ENCODE data around the gene SLC38A11. TPM values are rescaled to one million over a fixed set of nuclear protein-coding genes. Genes with fewer than 3 reads are reported as not detected.

Gene SLC38A11
- total RNA-seq, 1 experiment from 2014 or later: 0.46 TPM

DNA sequence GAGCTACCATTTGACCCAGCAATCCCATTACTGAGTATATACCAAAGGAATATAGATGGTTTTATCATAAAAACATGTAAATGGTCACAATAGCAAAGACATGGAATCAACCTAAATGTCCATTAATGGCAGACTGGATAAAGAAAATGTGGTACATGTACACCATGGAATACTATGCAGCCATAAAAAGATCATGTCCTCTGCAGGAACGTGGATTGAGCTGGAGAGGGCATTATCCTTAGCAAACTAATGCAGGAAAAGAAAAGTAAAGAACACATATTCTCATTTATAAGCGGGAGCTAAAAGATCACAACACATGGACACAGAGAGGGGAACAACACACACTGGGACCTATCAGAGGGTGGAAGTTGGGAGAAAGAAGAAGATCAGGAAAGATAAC lies 22.9 kb downstream of the SLC38A11 start:
- in situ Hi-C loops (cut with HindIII; ENCODE audit: low pct_unique_long_range_greater_than_20kb, low sequenced_read_pairs) (no loop called here), intact Hi-C loops (cut with micrococcal nuclease; ENCODE audit: unreplicated experiment) (no loop called here)
- no TSS peak for BruUV-seq (replicated peaks)
- Histone ChIP-seq H3K27me3 (ENCODE audit: control insufficient read depth, insufficient read depth, low read length) (no peaks in the 10 kb centered on the region), H3K4me3 (ENCODE audit: low read depth in 2 of 2, low read length in 2 of 2) (no peak overlapping the region), H3K36me3 (ENCODE audit: control insufficient read depth, insufficient read depth, low read length) (no peaks in the 10 kb centered on the region), H3K9me3 (ENCODE audit: control insufficient read depth, insufficient read depth, low read depth, low read length) (no peaks in the 10 kb centered on the region), H3K27ac (ENCODE audit: low read length) (no peak overlapping the region), H3K4me1 (ENCODE audit: control insufficient read depth, insufficient read depth, low read length) (no peaks in the 10 kb centered on the region)
- DNase-seq (ENCODE audit: low read depth, low spot score) (no peak), ATAC-seq (no peak)
- TF ChIP-seq TCF7L2 (IDR thresholded peaks at IDR 0.05; ENCODE audit: low read depth, low read length) (no peak), POLR2AphosphoS5 (IDR thresholded peaks at IDR 0.05; ENCODE audit: low read depth, low read length) (no peak), SIN3A (IDR thresholded peaks at IDR 0.05; ENCODE audit: borderline replicate concordance, insufficient read depth, low read depth, low read length) (no peak)
- TF ChIP-seq, protein P1, sequence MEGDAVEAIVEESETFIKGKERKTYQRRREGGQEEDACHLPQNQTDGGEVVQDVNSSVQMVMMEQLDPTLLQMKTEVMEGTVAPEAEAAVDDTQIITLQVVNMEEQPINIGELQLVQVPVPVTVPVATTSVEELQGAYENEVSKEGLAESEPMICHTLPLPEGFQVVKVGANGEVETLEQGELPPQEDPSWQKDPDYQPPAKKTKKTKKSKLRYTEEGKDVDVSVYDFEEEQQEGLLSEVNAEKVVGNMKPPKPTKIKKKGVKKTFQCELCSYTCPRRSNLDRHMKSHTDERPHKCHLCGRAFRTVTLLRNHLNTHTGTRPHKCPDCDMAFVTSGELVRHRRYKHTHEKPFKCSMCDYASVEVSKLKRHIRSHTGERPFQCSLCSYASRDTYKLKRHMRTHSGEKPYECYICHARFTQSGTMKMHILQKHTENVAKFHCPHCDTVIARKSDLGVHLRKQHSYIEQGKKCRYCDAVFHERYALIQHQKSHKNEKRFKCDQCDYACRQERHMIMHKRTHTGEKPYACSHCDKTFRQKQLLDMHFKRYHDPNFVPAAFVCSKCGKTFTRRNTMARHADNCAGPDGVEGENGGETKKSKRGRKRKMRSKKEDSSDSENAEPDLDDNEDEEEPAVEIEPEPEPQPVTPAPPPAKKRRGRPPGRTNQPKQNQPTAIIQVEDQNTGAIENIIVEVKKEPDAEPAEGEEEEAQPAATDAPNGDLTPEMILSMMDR (IDR thresholded peaks at IDR 0.05): no peak
- TF ChIP-seq, protein P2, sequence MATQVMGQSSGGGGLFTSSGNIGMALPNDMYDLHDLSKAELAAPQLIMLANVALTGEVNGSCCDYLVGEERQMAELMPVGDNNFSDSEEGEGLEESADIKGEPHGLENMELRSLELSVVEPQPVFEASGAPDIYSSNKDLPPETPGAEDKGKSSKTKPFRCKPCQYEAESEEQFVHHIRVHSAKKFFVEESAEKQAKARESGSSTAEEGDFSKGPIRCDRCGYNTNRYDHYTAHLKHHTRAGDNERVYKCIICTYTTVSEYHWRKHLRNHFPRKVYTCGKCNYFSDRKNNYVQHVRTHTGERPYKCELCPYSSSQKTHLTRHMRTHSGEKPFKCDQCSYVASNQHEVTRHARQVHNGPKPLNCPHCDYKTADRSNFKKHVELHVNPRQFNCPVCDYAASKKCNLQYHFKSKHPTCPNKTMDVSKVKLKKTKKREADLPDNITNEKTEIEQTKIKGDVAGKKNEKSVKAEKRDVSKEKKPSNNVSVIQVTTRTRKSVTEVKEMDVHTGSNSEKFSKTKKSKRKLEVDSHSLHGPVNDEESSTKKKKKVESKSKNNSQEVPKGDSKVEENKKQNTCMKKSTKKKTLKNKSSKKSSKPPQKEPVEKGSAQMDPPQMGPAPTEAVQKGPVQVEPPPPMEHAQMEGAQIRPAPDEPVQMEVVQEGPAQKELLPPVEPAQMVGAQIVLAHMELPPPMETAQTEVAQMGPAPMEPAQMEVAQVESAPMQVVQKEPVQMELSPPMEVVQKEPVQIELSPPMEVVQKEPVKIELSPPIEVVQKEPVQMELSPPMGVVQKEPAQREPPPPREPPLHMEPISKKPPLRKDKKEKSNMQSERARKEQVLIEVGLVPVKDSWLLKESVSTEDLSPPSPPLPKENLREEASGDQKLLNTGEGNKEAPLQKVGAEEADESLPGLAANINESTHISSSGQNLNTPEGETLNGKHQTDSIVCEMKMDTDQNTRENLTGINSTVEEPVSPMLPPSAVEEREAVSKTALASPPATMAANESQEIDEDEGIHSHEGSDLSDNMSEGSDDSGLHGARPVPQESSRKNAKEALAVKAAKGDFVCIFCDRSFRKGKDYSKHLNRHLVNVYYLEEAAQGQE (IDR thresholded peaks at IDR 0.05; ENCODE audit: insufficient read depth in 1 of 2, low read depth in 2 of 2, low read length in 1 of 2): no peak
- POLR2A ChIA-PET: no interaction called here
- CTCF ChIA-PET: no interaction called here

DNA sequence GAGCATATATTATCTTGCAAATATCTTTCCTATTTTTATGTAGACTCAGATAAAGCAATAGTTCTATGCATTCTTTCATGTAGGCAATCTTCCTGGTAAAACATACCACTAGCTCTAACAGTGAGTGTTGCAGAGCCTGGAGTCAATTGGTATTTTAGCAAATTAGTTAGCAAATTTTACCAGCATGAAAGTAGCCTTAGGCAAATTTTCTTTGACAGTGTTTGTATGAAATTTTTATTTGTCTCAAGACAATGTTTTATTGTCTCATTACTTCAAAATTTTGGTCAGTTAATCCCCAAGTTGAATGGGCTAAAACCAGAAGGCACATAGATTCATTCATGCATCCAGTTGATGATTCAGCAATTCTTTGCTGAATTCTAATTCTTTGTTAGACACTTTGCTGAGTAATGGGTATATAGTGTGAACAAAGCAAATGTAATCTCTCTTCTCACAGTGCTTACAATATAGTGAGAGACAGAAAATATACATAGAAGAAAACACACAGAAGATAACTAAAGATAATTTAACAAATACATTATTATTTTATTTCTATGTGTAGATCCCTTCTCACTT lies 27.1 kb downstream of the SLC38A11 start:
- Histone ChIP-seq H3K27ac (ENCODE audit: low read length) (no peak overlapping the region), H3K27me3 (ENCODE audit: control insufficient read depth, insufficient read depth, low read length) (no peaks in the 10 kb centered on the region), H3K4me3 (ENCODE audit: low read depth in 2 of 2, low read length in 2 of 2) (no peak overlapping the region), H3K36me3 (ENCODE audit: control insufficient read depth, insufficient read depth, low read length) (no peaks in the 10 kb centered on the region), H3K9me3 (ENCODE audit: control insufficient read depth, insufficient read depth, low read depth, low read length) (no peaks in the 10 kb centered on the region), H3K4me1 (ENCODE audit: control insufficient read depth, insufficient read depth, low read length) (no peaks in the 10 kb centered on the region)
- intact Hi-C loops (cut with micrococcal nuclease; ENCODE audit: unreplicated experiment): no loop called here
- BruUV-seq (replicated peaks): no TSS peak
- ATAC-seq: no peak
- in situ Hi-C loops (cut with HindIII; ENCODE audit: low pct_unique_long_range_greater_than_20kb, low sequenced_read_pairs): no loop called here
- ChIA-PET POLR2A (no interaction called here), CTCF (no interaction called here)
- TF ChIP-seq, protein P1 (IDR thresholded peaks at IDR 0.05): no peak
- no peak for TF ChIP-seq POLR2AphosphoS5 (IDR thresholded peaks at IDR 0.05; ENCODE audit: low read depth, low read length)
- TF ChIP-seq, protein P2 (IDR thresholded peaks at IDR 0.05; ENCODE audit: insufficient read depth in 1 of 2, low read depth in 2 of 2, low read length in 1 of 2): no peak
- TF ChIP-seq SIN3A (IDR thresholded peaks at IDR 0.05; ENCODE audit: borderline replicate concordance, insufficient read depth, low read depth, low read length): no peak
- TF ChIP-seq TCF7L2 (IDR thresholded peaks at IDR 0.05; ENCODE audit: low read depth, low read length): no peak
- no peak for DNase-seq (ENCODE audit: low read depth, low spot score)
